Ishikawa (cell line): ENCODE measurements around the gene AGPAT2.

Experiments used
- CEBPB ChIP-seq: IDR thresholded peaks from 2 replicates; pipeline ENCODE4 v1.6.1; 2012
- CREB1 ChIP-seq: IDR thresholded peaks from 2 replicates; pipeline ENCODE4 v1.6.1; 2012; ENCODE audit warnings: low read depth
- EGR1 ChIP-seq: IDR thresholded peaks from 2 replicates; pipeline ENCODE4 v1.6.1; 2012
- EP300 ChIP-seq: IDR thresholded peaks from 2 replicates; pipeline ENCODE4 v1.6.1; 2012; ENCODE audit warnings: borderline replicate concordance
- FOXM1 ChIP-seq: IDR thresholded peaks from 2 replicates; pipeline ENCODE4 v1.6.1; 2012; ENCODE audit warnings: low read depth, borderline replicate concordance
- NFIC ChIP-seq: IDR thresholded peaks from 2 replicates; pipeline ENCODE4 v1.6.1; 2012
- RAD21 ChIP-seq: IDR thresholded peaks from 2 replicates; pipeline ENCODE4 v1.6.1; 2012; ENCODE audit warnings: low read depth
- TAF1 ChIP-seq: IDR thresholded peaks from 2 replicates; pipeline ENCODE4 v1.6.1; 2012; ENCODE audit warnings: low read depth, mild to moderate bottlenecking
- TCF12 ChIP-seq: IDR thresholded peaks from 2 replicates; pipeline ENCODE4 v1.6.1; 2012; ENCODE audit warnings: low read depth
- TEAD4 ChIP-seq: IDR thresholded peaks from 2 replicates; pipeline ENCODE4 v1.6.1; 2012
- YY1 ChIP-seq: IDR thresholded peaks from 2 replicates; pipeline ENCODE4 v1.6.1; 2012; ENCODE audit warnings: low read depth
- ZBTB7A ChIP-seq: IDR thresholded peaks from 2 replicates; pipeline ENCODE4 v1.6.1; 2012; ENCODE audit warnings: low read depth
- TF ChIP-seq, protein P1 (sequence below): IDR thresholded peaks from 2 replicates; pipeline ENCODE4 v1.6.1; 2012
- TF ChIP-seq, protein P2 (sequence below): IDR thresholded peaks from 2 replicates; pipeline ENCODE4 v1.6.1; 2012
- TF ChIP-seq, protein P3 (sequence below): IDR thresholded peaks from 2 replicates; pipeline ENCODE4 v1.6.1; 2012; ENCODE audit warnings: low read depth, mild to moderate bottlenecking

AGPAT2 gene

DNA sequence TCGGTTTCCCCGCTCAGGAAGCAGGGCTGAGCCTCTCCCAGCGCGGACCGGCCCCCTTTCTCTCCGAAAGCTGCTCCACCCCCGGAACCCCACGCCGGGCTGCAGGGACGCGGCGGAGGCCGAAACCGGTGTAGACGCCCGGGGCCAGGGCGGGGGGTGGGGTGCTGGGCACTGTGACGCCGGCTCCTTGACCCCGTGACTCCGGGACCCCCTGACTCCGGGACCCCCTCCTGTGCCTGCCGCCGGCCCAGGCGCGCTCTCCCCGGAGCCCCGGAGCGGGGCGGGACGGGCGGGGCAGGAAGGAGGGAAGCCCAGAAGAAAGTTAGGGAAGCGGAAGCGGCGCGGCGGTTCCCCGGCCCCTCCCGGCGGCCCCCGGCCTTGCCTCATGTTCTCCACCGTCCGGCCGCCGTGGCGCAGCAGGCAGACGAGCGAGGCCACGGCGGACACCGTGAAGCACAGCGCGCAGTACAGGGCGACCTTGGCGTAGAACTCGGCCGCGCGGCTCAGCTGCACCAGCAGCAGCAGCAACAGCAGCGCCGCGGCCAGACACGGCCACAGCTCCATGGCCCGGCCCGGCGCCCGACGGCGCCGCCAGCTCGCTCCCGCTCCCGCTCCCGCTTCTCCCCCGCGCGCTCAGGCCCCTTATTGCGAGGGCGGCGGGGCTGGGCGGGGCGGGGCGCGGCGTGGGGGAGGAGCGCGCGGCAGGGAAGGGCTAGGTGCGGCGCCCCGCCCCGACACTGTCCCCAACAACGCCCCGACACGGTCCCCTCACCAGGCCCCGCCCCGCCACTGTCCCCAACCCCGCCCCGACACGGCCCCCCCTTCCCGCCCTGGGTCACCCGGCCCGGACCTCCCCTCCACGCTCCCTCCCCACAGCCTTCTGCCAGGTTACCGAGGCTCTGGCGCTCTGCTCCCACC lies at the start of gene AGPAT2:
TSS of gene AGPAT2 (minus strand) at position 664 of the 918 bp plus-strand sequence. CDS start at position 564, 100 bp downstream.
- TF ChIP-seq, protein P1, sequence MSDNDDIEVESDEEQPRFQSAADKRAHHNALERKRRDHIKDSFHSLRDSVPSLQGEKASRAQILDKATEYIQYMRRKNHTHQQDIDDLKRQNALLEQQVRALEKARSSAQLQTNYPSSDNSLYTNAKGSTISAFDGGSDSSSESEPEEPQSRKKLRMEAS: peak; percentile 42; the same call in 1 of the 2 replicates
- TF ChIP-seq CEBPB (no peak), EGR1 (peak; percentile 45), RAD21 (no peak)

DNA sequence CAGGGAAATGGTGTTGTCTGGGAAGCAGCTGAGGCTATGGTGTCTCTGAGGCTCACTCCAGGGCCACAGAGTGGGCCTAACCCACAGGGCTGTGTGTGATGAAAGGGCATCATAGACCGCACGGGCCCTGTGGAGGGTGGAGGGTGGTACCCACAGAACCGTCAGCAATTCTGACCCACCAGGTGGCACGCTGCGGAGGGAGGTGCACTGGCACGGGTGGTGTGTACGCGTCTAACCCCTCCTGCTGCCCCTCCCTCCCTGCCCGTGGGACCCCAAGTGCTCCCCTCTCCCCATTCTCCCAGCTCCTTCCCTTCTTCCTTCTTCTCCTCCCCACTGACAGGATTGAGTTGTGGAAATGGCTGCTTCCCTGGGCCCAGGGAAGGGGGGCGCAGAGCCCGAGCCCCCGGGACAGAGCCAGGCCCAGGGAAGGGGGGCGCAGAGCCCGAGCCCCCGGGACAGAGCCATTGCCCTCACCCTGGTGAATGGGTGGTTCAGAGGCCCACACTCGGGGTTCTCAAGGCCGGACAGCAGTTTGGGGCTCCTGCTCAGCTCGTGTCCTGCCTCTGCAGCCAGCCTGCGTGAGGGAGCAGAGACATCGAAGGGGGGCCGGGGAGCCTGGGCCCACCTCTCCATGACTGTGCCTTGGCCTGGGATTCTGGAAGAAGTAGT lies 48.7 kb upstream of the AGPAT2 start:
- TF ChIP-seq NFIC (no peak), TEAD4 (no peak), FOXM1 (no peak)
- TF ChIP-seq, protein P1: no peak

DNA sequence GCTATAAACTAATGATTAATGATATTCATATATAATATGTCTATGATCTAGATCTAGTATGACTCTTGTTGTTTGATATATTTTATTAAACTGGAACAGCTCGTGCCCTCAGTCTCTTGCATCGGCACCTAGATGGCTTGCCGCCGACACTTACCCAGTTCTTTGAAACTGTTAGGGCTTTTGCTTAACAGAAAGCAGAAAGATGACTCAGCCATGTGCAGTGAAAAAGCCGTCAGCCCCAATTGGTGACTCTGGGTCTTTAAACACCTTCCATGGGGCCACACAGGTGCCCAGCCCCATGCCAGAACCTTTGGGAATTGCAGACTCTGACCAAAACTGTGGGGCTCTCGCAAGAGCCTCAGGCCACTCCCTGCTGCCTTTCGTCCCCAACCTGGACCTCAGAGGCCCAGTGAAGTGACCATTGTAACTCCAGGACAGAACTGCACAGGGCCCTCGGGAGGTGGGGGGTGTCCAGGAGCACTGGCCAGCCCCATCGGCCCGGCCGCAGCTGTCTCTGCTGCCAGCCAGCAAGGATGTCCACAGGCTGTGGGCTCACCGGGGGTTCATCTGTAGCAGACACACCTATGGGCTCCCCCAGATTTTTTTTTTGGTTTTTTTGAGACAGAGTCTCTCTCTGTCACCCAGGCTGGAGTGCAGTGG lies 47.7 kb upstream of the AGPAT2 start:
- no peak for TF ChIP-seq YY1
- no peak for TF ChIP-seq TAF1
- TF ChIP-seq RAD21: no peak
- no peak for TF ChIP-seq FOXM1
- no peak for TF ChIP-seq CREB1
- no peak for TF ChIP-seq TEAD4
- TF ChIP-seq EGR1: no peak
- TF ChIP-seq ZBTB7A: no peak
- no peak for TF ChIP-seq TCF12
- TF ChIP-seq CEBPB: no peak
- TF ChIP-seq, protein P2, sequence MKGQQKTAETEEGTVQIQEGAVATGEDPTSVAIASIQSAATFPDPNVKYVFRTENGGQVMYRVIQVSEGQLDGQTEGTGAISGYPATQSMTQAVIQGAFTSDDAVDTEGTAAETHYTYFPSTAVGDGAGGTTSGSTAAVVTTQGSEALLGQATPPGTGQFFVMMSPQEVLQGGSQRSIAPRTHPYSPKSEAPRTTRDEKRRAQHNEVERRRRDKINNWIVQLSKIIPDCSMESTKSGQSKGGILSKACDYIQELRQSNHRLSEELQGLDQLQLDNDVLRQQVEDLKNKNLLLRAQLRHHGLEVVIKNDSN: no peak
- no peak for TF ChIP-seq EP300
- no peak for TF ChIP-seq NFIC
- TF ChIP-seq, protein P3, sequence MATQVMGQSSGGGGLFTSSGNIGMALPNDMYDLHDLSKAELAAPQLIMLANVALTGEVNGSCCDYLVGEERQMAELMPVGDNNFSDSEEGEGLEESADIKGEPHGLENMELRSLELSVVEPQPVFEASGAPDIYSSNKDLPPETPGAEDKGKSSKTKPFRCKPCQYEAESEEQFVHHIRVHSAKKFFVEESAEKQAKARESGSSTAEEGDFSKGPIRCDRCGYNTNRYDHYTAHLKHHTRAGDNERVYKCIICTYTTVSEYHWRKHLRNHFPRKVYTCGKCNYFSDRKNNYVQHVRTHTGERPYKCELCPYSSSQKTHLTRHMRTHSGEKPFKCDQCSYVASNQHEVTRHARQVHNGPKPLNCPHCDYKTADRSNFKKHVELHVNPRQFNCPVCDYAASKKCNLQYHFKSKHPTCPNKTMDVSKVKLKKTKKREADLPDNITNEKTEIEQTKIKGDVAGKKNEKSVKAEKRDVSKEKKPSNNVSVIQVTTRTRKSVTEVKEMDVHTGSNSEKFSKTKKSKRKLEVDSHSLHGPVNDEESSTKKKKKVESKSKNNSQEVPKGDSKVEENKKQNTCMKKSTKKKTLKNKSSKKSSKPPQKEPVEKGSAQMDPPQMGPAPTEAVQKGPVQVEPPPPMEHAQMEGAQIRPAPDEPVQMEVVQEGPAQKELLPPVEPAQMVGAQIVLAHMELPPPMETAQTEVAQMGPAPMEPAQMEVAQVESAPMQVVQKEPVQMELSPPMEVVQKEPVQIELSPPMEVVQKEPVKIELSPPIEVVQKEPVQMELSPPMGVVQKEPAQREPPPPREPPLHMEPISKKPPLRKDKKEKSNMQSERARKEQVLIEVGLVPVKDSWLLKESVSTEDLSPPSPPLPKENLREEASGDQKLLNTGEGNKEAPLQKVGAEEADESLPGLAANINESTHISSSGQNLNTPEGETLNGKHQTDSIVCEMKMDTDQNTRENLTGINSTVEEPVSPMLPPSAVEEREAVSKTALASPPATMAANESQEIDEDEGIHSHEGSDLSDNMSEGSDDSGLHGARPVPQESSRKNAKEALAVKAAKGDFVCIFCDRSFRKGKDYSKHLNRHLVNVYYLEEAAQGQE: no peak
- TF ChIP-seq, protein P1: no peak

DNA sequence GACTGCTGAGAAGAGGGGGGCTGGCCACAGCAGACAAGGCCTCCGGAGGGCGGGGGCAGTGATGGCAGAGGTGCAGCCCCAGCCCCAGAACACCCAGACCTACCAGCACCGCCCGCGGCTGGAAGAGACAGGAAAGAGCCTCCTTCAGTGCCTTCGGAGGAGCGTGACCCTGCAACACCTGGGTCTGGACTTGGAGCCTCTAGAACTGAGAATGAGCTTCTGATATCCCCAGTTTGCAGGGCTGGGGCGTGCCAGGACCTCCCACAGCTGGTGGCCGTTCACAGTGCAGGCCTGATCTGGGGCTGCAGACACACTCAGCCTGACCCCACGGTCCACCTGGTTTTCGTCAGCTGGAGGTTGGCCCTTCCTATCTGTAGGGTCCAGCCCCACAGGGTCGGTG lies 46.4 kb upstream of the AGPAT2 start:
- TF ChIP-seq, protein P3: no peak
- TF ChIP-seq CREB1 (no peak), ZBTB7A (no peak), TAF1 (no peak), TCF12 (no peak), NFIC (no peak), TEAD4 (no peak), RAD21 (no peak), EGR1 (no peak), EP300 (no peak), FOXM1 (no peak), CEBPB (no peak)
- TF ChIP-seq, protein P1: no peak
- TF ChIP-seq, protein P2: no peak
